WTC11 (cell line): ENCODE measurements around the gene LSM5. TPM values are rescaled to one million over a fixed set of nuclear protein-coding genes. Genes with fewer than 3 reads are reported as not detected.

Source experiments
- ATAC-seq: fragments of 200-7000 bp; cut with Tn5 transposase; 2 replicates; pipeline ENCODE4 v1.10.0; 2021; ENCODE audit warnings: mild to moderate bottlenecking, moderate library complexity
- CTCF ChIA-PET: fragments of 300-600 bp; sonication (Branson Sonifier 250); formaldehyde crosslinking; loops from one replicate; lab custom pipeline; 2021; ENCODE audit warnings: antibody characterized with exemption; lab: Charles Lee
- POLR2A ChIA-PET: fragments of 350-600 bp; sonication (Branson Sonifier 250); formaldehyde crosslinking; loops from one replicate; lab custom pipeline; 2021; ENCODE audit warnings: antibody characterized with exemption; lab: Charles Lee
- DNase-seq: peaks from one replicate; pipeline ENCODE4 v3.0.0; 2021; ENCODE audit warnings: low spot score
- H3K27ac Mint-ChIP-seq: 2 replicates; pipeline ENCODE4 v1.8.0; 2021; ENCODE audit warnings: mixed read lengths
- H3K27me3 Mint-ChIP-seq: 2 replicates; pipeline ENCODE4 v1.8.0; 2021; ENCODE audit warnings: low read depth, mild to moderate bottlenecking, moderate library complexity, mixed read lengths
- H3K36me3 Mint-ChIP-seq: 2 replicates; pipeline ENCODE4 v1.8.0; 2021; ENCODE audit warnings: mixed read lengths
- H3K4me1 Mint-ChIP-seq: 2 replicates; pipeline ENCODE4 v1.8.0; 2022; ENCODE audit warnings: mixed read lengths
- H3K4me3 Mint-ChIP-seq: 2 replicates; pipeline ENCODE4 v1.8.0; 2021; ENCODE audit warnings: mild to moderate bottlenecking, moderate library complexity, mixed read lengths
- H3K9me3 Mint-ChIP-seq: 2 replicates; pipeline ENCODE4 v1.8.0; 2021; ENCODE audit warnings: mixed read lengths
- FOXK1 ChIP-seq: sonication (generic); formaldehyde crosslinking; IDR thresholded peaks from 2 replicates; pipeline ENCODE4 v1.8.0; 2022; ENCODE audit warnings: mild to moderate bottlenecking, moderate library complexity, missing genetic modification reagents
- HMGA2 ChIP-seq: fragments of 250-450 bp; sonication (Bioruptor Pico); IDR thresholded peaks from 2 replicates; pipeline ENCODE4 v1.4.0; 2021; ENCODE audit warnings: mild to moderate bottlenecking, moderate library complexity
- JAZF1 ChIP-seq: fragments of 250-450 bp; sonication (Bioruptor Pico); IDR thresholded peaks from 2 replicates; pipeline ENCODE4 v1.9.0; 2021; ENCODE audit warnings: moderate library complexity, mild to moderate bottlenecking, inconsistent platforms
- JUN ChIP-seq: sonication (generic); formaldehyde crosslinking; IDR thresholded peaks from 2 replicates; pipeline ENCODE4 v1.8.0; 2023; ENCODE audit warnings: mild to moderate bottlenecking, missing genetic modification reagents
- MXD4 ChIP-seq: fragments of 250-450 bp; sonication (Bioruptor Pico); IDR thresholded peaks from 2 replicates; pipeline ENCODE4 v1.8.0; 2021; ENCODE audit warnings: mild to moderate bottlenecking, moderate library complexity, borderline replicate concordance
- NFYB ChIP-seq: sonication (generic); formaldehyde crosslinking; conservative IDR thresholded peaks from 2 replicates; pipeline ENCODE4 v1.8.0; 2022; ENCODE audit warnings: low read depth, missing genetic modification reagents
- PRRX2 ChIP-seq: fragments of 250-450 bp; sonication (Bioruptor Pico); IDR thresholded peaks from 2 replicates; pipeline ENCODE4 v1.8.0; 2021; ENCODE audit warnings: mild to moderate bottlenecking
- RELA ChIP-seq: sonication (generic); formaldehyde crosslinking; IDR thresholded peaks from 2 replicates; pipeline ENCODE4 v1.8.1; 2022; ENCODE audit warnings: missing genetic modification reagents, mild to moderate bottlenecking, borderline replicate concordance
- SOX15 ChIP-seq: fragments of 250-450 bp; sonication (Bioruptor Pico); IDR thresholded peaks from 2 replicates; pipeline ENCODE4 v1.9.0; 2021; ENCODE audit warnings: mild to moderate bottlenecking
- SP1 ChIP-seq: sonication (generic); formaldehyde crosslinking; conservative IDR thresholded peaks from 2 replicates; pipeline ENCODE4 v1.8.1; 2022; ENCODE audit warnings: missing genetic modification reagents
- TCF7 ChIP-seq: sonication (generic); formaldehyde crosslinking; IDR thresholded peaks from 2 replicates; pipeline ENCODE4 v1.8.0; 2022; ENCODE audit warnings: mild to moderate bottlenecking, low read depth, missing genetic modification reagents, moderate library complexity
- TEAD1 ChIP-seq: sonication (generic); formaldehyde crosslinking; IDR thresholded peaks from 2 replicates; pipeline ENCODE4 v1.8.0; 2022; ENCODE audit warnings: mild to moderate bottlenecking, missing genetic modification reagents
- ZBTB21 ChIP-seq: sonication (generic); formaldehyde crosslinking; IDR thresholded peaks from 2 replicates; pipeline ENCODE4 v1.8.1; 2023; ENCODE audit warnings: mild to moderate bottlenecking, missing genetic modification reagents, borderline replicate concordance
- ZNF121 ChIP-seq: sonication (generic); formaldehyde crosslinking; IDR thresholded peaks from 2 replicates; pipeline ENCODE4 v1.8.0; 2023; ENCODE audit warnings: missing genetic modification reagents
- ZNF396 ChIP-seq: fragments of 250-450 bp; sonication (Bioruptor Pico); IDR thresholded peaks from 2 replicates; pipeline ENCODE4 v1.8.0; 2021; ENCODE audit warnings: mild to moderate bottlenecking, moderate library complexity, borderline replicate concordance
- total RNA-seq: library from RNA; stranded (reverse); gene quantifications from 3 replicates; pipeline ENCODE4 v1.2.3, GENCODE V29; 2021
- TF ChIP-seq, protein P1 (sequence below): sonication (generic); formaldehyde crosslinking; IDR thresholded peaks from 2 replicates; pipeline ENCODE4 v1.8.1; 2023; ENCODE audit warnings: mild to moderate bottlenecking, missing genetic modification reagents, borderline replicate concordance
- TF ChIP-seq, protein P2 (sequence below): fragments of 250-450 bp; sonication (Bioruptor Pico); conservative IDR thresholded peaks from 2 replicates; pipeline ENCODE4 v1.9.0; 2021; ENCODE audit warnings: mild to moderate bottlenecking
- TF ChIP-seq, protein P3 (sequence below): sonication (generic); formaldehyde crosslinking; IDR thresholded peaks from 2 replicates; pipeline ENCODE4 v1.8.0; 2023; ENCODE audit warnings: missing genetic modification reagents, mild to moderate bottlenecking, borderline replicate concordance

The LSM5 gene
- total RNA-seq, 1 experiment from 2014 or later, result 89.5 TPM

GRCh38 chr7:32535162-32535702, 45.1 kb upstream of the LSM5 start:
- Mint-ChIP-seq H3K27me3 (no peaks in the 10 kb centered on the region), H3K27ac (no peak overlapping the region), H3K4me1 (peaks cover 44% of the 10 kb centered on the region), H3K9me3 (no peaks in the 10 kb centered on the region), H3K4me3 (no peak overlapping the region), H3K36me3 (no peaks in the 10 kb centered on the region)
- ChIA-PET CTCF (no interaction called here), POLR2A (no interaction called here)
- ATAC-seq (no peak), DNase-seq (no peak)
- TF ChIP-seq TEAD1 (CRISPR knock-in tag) (no peak), SP1 (CRISPR knock-in tag) (no peak), RELA (CRISPR knock-in tag) (no peak), ZNF396 (CRISPR knock-in tag) (no peak), FOXK1 (no peak), ZNF121 (CRISPR knock-in tag) (no peak), HMGA2 (CRISPR knock-in tag) (no peak), PRRX2 (CRISPR knock-in tag) (no peak)
- TF ChIP-seq, protein P1, sequence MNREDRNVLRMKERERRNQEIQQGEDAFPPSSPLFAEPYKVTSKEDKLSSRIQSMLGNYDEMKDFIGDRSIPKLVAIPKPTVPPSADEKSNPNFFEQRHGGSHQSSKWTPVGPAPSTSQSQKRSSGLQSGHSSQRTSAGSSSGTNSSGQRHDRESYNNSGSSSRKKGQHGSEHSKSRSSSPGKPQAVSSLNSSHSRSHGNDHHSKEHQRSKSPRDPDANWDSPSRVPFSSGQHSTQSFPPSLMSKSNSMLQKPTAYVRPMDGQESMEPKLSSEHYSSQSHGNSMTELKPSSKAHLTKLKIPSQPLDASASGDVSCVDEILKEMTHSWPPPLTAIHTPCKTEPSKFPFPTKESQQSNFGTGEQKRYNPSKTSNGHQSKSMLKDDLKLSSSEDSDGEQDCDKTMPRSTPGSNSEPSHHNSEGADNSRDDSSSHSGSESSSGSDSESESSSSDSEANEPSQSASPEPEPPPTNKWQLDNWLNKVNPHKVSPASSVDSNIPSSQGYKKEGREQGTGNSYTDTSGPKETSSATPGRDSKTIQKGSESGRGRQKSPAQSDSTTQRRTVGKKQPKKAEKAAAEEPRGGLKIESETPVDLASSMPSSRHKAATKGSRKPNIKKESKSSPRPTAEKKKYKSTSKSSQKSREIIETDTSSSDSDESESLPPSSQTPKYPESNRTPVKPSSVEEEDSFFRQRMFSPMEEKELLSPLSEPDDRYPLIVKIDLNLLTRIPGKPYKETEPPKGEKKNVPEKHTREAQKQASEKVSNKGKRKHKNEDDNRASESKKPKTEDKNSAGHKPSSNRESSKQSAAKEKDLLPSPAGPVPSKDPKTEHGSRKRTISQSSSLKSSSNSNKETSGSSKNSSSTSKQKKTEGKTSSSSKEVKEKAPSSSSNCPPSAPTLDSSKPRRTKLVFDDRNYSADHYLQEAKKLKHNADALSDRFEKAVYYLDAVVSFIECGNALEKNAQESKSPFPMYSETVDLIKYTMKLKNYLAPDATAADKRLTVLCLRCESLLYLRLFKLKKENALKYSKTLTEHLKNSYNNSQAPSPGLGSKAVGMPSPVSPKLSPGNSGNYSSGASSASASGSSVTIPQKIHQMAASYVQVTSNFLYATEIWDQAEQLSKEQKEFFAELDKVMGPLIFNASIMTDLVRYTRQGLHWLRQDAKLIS, result no peak

DNA sequence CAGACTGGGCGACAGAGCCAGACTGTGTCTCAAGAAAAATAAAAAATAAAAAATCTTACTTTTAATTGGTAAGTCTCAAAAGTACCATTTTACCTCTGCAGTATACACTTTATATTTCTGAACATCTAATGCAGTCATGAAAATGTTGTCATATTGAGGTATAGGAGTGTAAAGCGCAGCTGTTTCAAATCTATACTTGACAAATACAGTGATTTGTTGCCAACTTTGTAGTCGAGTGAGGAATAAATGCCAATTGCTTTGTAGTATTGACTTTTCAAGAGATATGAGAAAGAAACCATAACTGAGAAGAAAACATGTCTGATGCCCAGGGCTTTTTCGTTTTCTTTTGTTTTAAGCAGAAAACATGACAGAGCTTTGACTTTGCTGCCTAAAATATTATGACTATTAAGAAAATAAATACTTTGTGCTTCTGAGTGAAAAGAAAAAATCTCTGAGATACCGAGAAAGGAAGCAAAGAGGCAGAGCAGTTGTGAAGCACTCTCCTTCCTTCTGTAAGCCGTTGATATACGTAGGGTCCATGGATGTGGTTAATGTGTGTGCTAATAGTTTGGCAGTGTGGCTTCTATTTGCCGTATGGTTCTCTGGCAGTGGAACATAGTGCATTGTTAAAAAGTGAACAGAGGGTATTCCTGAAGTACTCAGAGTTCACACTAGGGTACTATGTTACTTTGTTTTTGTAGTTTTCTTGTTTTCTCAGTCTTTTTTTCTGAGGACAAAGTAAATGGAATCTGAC, 43.3 kb upstream of the LSM5 start:
- ATAC-seq (no peak), DNase-seq (no peak)
- Mint-ChIP-seq H3K36me3 (no peaks in the 10 kb centered on the region), H3K4me3 (no peak overlapping the region), H3K4me1 (peaks cover 52% of the 10 kb centered on the region), H3K27me3 (no peaks in the 10 kb centered on the region), H3K27ac (peak overlapping the region; percentile 47), H3K9me3 (no peaks in the 10 kb centered on the region)
- ChIA-PET POLR2A (no interaction called here), CTCF (no interaction called here)
- TF ChIP-seq NFYB (CRISPR knock-in tag), result no peak
- TF ChIP-seq, protein P2, sequence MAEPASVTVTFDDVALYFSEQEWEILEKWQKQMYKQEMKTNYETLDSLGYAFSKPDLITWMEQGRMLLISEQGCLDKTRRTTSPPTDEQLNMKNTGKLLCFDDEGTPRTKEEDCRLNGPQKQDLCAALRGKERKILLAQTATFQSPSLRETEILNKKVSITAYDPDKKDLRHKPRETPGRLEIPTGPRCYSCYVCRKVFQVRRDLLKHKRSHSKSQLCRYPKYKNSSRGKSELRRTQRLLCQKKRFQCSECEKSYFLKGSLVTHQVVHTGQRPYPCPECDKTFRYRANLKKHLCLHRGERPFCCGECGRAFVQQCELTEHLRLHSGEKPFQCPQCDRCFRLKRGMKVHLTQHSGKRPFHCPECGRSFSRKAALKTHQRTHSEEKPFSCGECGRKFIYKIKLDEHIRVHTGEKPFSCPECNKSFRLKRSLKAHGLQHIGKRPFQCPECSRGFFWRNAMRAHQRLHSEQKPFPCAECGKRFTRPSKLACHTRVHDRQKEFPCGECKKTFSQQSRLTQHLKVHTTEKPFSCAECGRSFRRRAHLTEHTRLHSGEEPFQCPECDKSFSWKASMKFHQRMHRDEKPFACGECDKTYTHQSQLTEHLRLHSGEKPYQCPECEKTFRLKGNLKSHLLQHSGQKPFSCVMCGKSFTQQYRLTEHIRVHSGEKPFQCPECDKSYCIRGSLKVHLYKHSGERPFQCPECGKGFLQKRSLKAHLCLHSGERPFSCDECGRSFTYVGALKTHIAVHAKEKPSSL, result no peak
- TF ChIP-seq TCF7 (CRISPR knock-in tag), result no peak
- TF ChIP-seq RELA (CRISPR knock-in tag), result no peak
- TF ChIP-seq MXD4 (CRISPR knock-in tag), result no peak

DNA sequence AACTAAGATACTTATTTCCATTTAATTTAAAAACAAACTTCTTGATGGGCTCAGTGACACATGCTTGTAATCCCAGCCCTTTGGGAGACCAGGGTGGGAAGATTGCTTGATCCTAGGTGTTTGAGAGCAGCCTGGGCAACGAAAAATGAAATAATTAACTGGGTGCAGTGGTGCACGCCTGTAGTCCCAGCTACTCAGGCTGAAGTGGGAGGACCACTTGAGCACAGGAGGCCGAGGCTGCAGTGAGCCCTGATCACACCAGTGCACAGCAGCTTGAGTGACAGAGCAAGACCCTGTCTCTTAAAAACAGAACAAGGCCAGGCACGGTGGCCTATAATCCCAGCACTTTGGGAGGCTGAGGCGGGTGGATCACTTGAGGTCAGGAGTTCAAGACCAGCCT, 42.5 kb upstream of the LSM5 start:
- POLR2A ChIA-PET, result interaction anchor here (0.6 kb wide), 1 partner anchor 15 kb away, joined by 3 read pairs; no protein-coding TSS in a partner anchor
- Mint-ChIP-seq H3K9me3 (no peaks in the 10 kb centered on the region), H3K36me3 (no peaks in the 10 kb centered on the region), H3K27ac (no peak overlapping the region), H3K4me3 (no peak overlapping the region), H3K27me3 (no peaks in the 10 kb centered on the region), H3K4me1 (peaks cover 60% of the 10 kb centered on the region)
- DNase-seq (no peak), ATAC-seq (no peak; the same call in 1 of the 2 replicates)
- TF ChIP-seq JAZF1 (CRISPR knock-in tag) (no peak), TCF7 (CRISPR knock-in tag) (no peak), SOX15 (CRISPR knock-in tag) (no peak), ZBTB21 (CRISPR knock-in tag) (no peak), JUN (CRISPR knock-in tag) (no peak)
- TF ChIP-seq, protein P3, sequence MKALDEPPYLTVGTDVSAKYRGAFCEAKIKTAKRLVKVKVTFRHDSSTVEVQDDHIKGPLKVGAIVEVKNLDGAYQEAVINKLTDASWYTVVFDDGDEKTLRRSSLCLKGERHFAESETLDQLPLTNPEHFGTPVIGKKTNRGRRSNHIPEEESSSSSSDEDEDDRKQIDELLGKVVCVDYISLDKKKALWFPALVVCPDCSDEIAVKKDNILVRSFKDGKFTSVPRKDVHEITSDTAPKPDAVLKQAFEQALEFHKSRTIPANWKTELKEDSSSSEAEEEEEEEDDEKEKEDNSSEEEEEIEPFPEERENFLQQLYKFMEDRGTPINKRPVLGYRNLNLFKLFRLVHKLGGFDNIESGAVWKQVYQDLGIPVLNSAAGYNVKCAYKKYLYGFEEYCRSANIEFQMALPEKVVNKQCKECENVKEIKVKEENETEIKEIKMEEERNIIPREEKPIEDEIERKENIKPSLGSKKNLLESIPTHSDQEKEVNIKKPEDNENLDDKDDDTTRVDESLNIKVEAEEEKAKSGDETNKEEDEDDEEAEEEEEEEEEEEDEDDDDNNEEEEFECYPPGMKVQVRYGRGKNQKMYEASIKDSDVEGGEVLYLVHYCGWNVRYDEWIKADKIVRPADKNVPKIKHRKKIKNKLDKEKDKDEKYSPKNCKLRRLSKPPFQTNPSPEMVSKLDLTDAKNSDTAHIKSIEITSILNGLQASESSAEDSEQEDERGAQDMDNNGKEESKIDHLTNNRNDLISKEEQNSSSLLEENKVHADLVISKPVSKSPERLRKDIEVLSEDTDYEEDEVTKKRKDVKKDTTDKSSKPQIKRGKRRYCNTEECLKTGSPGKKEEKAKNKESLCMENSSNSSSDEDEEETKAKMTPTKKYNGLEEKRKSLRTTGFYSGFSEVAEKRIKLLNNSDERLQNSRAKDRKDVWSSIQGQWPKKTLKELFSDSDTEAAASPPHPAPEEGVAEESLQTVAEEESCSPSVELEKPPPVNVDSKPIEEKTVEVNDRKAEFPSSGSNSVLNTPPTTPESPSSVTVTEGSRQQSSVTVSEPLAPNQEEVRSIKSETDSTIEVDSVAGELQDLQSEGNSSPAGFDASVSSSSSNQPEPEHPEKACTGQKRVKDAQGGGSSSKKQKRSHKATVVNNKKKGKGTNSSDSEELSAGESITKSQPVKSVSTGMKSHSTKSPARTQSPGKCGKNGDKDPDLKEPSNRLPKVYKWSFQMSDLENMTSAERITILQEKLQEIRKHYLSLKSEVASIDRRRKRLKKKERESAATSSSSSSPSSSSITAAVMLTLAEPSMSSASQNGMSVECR (CRISPR knock-in tag), result no peak
- CTCF ChIA-PET, result no interaction called here
